H1 (cell line): ENCODE data around the gene ACKR3. TPM values are rescaled to one million over a fixed set of nuclear protein-coding genes. Genes with fewer than 3 reads are reported as not detected.

Source experiments
- FOSL1 ChIP-seq: IDR thresholded peaks from 2 replicates; pipeline ENCODE4 v1.6.1; 2011; ENCODE audit warnings: mild to moderate bottlenecking, low read depth, low read length, moderate library complexity; ENCODE audit not compliant: insufficient read depth
- JUN ChIP-seq: IDR thresholded peaks from 2 replicates; pipeline ENCODE4 v1.6.1; 2011; ENCODE audit warnings: low read depth, mild to moderate bottlenecking, improper control_type of control experiment, low read length
- KDM1A ChIP-seq: fragments of 200-600, 300-600 bp; sonication (generic); IDR thresholded peaks from 2 replicates; pipeline ENCODE4 v1.7.1; 2016; ENCODE audit warnings: mild to moderate bottlenecking, low read length, borderline replicate concordance
- KDM4A ChIP-seq: IDR thresholded peaks from one replicate; pipeline ENCODE4 v1.7.1; 2012; ENCODE audit warnings: low read depth, mild to moderate bottlenecking, moderate library complexity, low read length, inconsistent platforms; ENCODE audit not compliant: severe bottlenecking
- POU5F1 ChIP-seq: IDR thresholded peaks from 2 replicates; pipeline ENCODE4 v1.6.1; 2011; ENCODE audit warnings: low read depth, mild to moderate bottlenecking, low read length, moderate library complexity
- RAD21 ChIP-seq, 2 experiments: IDR thresholded peaks in 1 of 2; conservative IDR thresholded peaks in 1 of 2; 2 replicates each; pipeline ENCODE4 v1.6.1; 2011; ENCODE audit warnings: low read depth in 2 of 2, low read length in 2 of 2, improper control_type of control experiment in 1 of 2, inconsistent platforms in 1 of 2, mild to moderate bottlenecking in 1 of 2, moderate library complexity in 1 of 2
- SIN3A ChIP-seq, 2 experiments: IDR thresholded peaks in 1 of 2; conservative IDR thresholded peaks in 1 of 2; 2 replicates each; pipeline ENCODE4 v1.6.1; 2011 to 2012; ENCODE audit warnings: low read length in 2 of 2, improper control_type of control experiment in 1 of 2, low read depth in 1 of 2, mild to moderate bottlenecking in 1 of 2
- SP2 ChIP-seq: IDR thresholded peaks from 2 replicates; pipeline ENCODE4 v1.6.1; 2012; ENCODE audit warnings: mild to moderate bottlenecking, low read length, inconsistent platforms
- ZNF274 ChIP-seq: IDR thresholded peaks from 2 replicates; pipeline ENCODE4 v1.7.0; 2012; ENCODE audit warnings: low read length, borderline replicate concordance; ENCODE audit errors: extremely low read depth
- polyA plus RNA-seq, 7 experiments: library from polyadenylated mRNA; depleted of rRNA in 3 of 7; stranded (reverse) in 5 of 7; unstranded in 2 of 7; fragments of >200 nt in 5 of 7; fragments of 200-250 nt in 2 of 7; gene quantifications; 1 replicate in 5 of 7; 2 replicates in 1 of 7; 4 replicates in 1 of 7; pipeline versions ENCODE4 v1.2.1 to v1.2.3, GENCODE V29; 2011 to 2013; ENCODE audit warnings: missing spikeins in 2 of 7, mixed read lengths in 2 of 7
- total RNA-seq: library from RNA; stranded (reverse); fragmentation: NEBNext Ultra II Directional; extraction: Animal tissue kit (Norgen Biotek cat#: 25700); gene quantifications from 2 replicates; pipeline ENCODE4 v1.2.1, GENCODE V29; 2021
- TF ChIP-seq, protein P1 (sequence below): fragments of 300-600 bp; sonication (generic); IDR thresholded peaks from 2 replicates; pipeline ENCODE4 v1.7.1; 2012; ENCODE audit warnings: low read length, moderate library complexity, mild to moderate bottlenecking, inconsistent platforms; ENCODE audit not compliant: insufficient replicate concordance
- TF ChIP-seq, protein P2 (sequence below): IDR thresholded peaks from 2 replicates; pipeline ENCODE4 v1.6.1; 2011; ENCODE audit warnings: low read depth, mild to moderate bottlenecking, low read length; ENCODE audit not compliant: insufficient read depth

Gene ACKR3
- total and polyA plus RNA-seq, 2 of the 8 experiments (the other 6 are each of a cell fraction or from before 2014, with no cell fraction given), result 1.4 to 24.4 TPM

DNA sequence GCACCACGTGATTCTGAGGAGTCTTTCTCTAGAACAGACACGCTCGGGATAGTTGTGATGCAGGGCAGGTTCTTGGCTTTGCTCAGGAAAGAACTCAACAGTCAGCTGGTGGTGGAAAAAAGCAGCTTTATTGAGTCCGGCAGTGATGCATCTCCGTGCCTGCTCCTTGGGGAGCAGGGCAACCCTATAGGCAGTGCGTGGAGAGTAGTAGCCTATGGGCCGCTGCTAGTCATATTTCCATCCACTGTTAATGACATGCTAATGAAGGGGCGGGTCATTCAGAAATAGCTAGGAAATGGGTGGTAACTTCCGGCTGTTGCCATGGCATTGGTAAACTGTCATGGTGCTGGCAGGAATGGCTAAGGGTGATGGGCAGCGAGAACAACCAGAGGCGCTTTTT, 11.6 kb upstream of the ACKR3 start (continued):
- TF ChIP-seq, protein P1, sequence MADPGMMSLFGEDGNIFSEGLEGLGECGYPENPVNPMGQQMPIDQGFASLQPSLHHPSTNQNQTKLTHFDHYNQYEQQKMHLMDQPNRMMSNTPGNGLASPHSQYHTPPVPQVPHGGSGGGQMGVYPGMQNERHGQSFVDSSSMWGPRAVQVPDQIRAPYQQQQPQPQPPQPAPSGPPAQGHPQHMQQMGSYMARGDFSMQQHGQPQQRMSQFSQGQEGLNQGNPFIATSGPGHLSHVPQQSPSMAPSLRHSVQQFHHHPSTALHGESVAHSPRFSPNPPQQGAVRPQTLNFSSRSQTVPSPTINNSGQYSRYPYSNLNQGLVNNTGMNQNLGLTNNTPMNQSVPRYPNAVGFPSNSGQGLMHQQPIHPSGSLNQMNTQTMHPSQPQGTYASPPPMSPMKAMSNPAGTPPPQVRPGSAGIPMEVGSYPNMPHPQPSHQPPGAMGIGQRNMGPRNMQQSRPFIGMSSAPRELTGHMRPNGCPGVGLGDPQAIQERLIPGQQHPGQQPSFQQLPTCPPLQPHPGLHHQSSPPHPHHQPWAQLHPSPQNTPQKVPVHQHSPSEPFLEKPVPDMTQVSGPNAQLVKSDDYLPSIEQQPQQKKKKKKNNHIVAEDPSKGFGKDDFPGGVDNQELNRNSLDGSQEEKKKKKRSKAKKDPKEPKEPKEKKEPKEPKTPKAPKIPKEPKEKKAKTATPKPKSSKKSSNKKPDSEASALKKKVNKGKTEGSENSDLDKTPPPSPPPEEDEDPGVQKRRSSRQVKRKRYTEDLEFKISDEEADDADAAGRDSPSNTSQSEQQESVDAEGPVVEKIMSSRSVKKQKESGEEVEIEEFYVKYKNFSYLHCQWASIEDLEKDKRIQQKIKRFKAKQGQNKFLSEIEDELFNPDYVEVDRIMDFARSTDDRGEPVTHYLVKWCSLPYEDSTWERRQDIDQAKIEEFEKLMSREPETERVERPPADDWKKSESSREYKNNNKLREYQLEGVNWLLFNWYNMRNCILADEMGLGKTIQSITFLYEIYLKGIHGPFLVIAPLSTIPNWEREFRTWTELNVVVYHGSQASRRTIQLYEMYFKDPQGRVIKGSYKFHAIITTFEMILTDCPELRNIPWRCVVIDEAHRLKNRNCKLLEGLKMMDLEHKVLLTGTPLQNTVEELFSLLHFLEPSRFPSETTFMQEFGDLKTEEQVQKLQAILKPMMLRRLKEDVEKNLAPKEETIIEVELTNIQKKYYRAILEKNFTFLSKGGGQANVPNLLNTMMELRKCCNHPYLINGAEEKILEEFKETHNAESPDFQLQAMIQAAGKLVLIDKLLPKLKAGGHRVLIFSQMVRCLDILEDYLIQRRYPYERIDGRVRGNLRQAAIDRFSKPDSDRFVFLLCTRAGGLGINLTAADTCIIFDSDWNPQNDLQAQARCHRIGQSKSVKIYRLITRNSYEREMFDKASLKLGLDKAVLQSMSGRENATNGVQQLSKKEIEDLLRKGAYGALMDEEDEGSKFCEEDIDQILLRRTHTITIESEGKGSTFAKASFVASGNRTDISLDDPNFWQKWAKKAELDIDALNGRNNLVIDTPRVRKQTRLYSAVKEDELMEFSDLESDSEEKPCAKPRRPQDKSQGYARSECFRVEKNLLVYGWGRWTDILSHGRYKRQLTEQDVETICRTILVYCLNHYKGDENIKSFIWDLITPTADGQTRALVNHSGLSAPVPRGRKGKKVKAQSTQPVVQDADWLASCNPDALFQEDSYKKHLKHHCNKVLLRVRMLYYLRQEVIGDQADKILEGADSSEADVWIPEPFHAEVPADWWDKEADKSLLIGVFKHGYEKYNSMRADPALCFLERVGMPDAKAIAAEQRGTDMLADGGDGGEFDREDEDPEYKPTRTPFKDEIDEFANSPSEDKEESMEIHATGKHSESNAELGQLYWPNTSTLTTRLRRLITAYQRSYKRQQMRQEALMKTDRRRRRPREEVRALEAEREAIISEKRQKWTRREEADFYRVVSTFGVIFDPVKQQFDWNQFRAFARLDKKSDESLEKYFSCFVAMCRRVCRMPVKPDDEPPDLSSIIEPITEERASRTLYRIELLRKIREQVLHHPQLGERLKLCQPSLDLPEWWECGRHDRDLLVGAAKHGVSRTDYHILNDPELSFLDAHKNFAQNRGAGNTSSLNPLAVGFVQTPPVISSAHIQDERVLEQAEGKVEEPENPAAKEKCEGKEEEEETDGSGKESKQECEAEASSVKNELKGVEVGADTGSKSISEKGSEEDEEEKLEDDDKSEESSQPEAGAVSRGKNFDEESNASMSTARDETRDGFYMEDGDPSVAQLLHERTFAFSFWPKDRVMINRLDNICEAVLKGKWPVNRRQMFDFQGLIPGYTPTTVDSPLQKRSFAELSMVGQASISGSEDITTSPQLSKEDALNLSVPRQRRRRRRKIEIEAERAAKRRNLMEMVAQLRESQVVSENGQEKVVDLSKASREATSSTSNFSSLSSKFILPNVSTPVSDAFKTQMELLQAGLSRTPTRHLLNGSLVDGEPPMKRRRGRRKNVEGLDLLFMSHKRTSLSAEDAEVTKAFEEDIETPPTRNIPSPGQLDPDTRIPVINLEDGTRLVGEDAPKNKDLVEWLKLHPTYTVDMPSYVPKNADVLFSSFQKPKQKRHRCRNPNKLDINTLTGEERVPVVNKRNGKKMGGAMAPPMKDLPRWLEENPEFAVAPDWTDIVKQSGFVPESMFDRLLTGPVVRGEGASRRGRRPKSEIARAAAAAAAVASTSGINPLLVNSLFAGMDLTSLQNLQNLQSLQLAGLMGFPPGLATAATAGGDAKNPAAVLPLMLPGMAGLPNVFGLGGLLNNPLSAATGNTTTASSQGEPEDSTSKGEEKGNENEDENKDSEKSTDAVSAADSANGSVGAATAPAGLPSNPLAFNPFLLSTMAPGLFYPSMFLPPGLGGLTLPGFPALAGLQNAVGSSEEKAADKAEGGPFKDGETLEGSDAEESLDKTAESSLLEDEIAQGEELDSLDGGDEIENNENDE, result no peak
- TF ChIP-seq RAD21 (IDR thresholded peaks at IDR 0.05 in 1 of 2, conservative IDR thresholded peaks at IDR 0.05 in 1 of 2; ENCODE audit: low read depth in 2 of 2, low read length in 2 of 2) (no peak), JUN (no peak), FOSL1 (no peak), KDM1A (no peak), POU5F1 (no peak), SP2 (no peak), KDM4A (no peak), SIN3A (conservative IDR thresholded peaks at IDR 0.05 in 1 of 2, IDR thresholded peaks at IDR 0.05 in 1 of 2; ENCODE audit: low read depth in 1 of 2, low read length in 2 of 2) (no peak), ZNF274 (no peak)
- TF ChIP-seq, protein P2, sequence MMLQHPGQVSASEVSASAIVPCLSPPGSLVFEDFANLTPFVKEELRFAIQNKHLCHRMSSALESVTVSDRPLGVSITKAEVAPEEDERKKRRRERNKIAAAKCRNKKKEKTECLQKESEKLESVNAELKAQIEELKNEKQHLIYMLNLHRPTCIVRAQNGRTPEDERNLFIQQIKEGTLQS, result no peak
